ENCODE measurements around the gene ANKRD27.
"Not testable (repeated sequence)": the region's sequence is repeated elsewhere in the genome, so short reads cannot be mapped to it uniquely, and the experiment has no call there.

GRCh38 chr19:32700129-32700528 is 25.1 kb upstream of the ANKRD27 start:
- not testable (repeated sequence) for TF ChIP-seq POLR2AphosphoS5 (IDR thresholded peaks at IDR 0.05; ENCODE audit: borderline replicate concordance, low read depth, low read length); EZH2 (IDR thresholded peaks at IDR 0.05)

Data from SK-N-MC (cell line).